Transverse colon (tissue), 4 donors: Measurements from ENCODE around the gene OR2T5. TPM values are rescaled to one million over a fixed set of nuclear protein-coding genes. Genes with fewer than 3 reads are reported as not detected.
"Not testable (repeated sequence)": the region's sequence is repeated elsewhere in the genome, so short reads cannot be mapped to it uniquely, and the experiment has no call there.

Source experiments
- DNase-seq: peaks from one replicate; pipeline ENCODE4 v3.0.0-alpha.2; 2019
- H3K27ac ChIP-seq, 4 donors: fragments of 200-600 bp; sonication (generic); 2 replicates each; pipeline ENCODE4 v1.5.1; 2016 to 2018; ENCODE audit warnings: inconsistent platforms in 4 of 4
- H3K27me3 ChIP-seq: fragments of 200-600 bp; sonication (generic); 2 replicates; pipeline ENCODE4 v1.5.1; 2017; ENCODE audit warnings: inconsistent platforms
- H3K36me3 ChIP-seq, 4 donors: fragments of 200-600 bp; sonication (generic); 2 replicates each; pipeline ENCODE4 v1.5.1; 2017 to 2019; ENCODE audit warnings: inconsistent platforms in 4 of 4
- H3K4me1 ChIP-seq, 4 donors: fragments of 200-600 bp; sonication (generic); 2 replicates each; pipeline ENCODE4 v1.5.1; 2017 to 2020; ENCODE audit warnings: inconsistent platforms in 4 of 4
- H3K4me3 ChIP-seq, 4 donors: fragments of 200-600 bp; sonication (generic); 1 replicate in 1 of 4; 2 replicates in 3 of 4; pipeline versions ENCODE4 v1.5.1 to v1.6.1; 2017 to 2019; ENCODE audit warnings: inconsistent platforms in 4 of 4
- H3K9me3 ChIP-seq, 2 donors: fragments of 200-600 bp; sonication (generic); 2 replicates each; pipeline ENCODE4 v1.5.1; 2017 to 2019; ENCODE audit warnings: inconsistent platforms in 2 of 2
- EP300 ChIP-seq: sonication (generic); formaldehyde crosslinking; IDR thresholded peaks from one replicate; pipeline ENCODE4 v1.6.1; 2017; ENCODE audit warnings: antibody characterized with exemption, low read depth
- POLR2A ChIP-seq: fragments of 450-650 bp; IDR thresholded peaks from one replicate; pipeline ENCODE4 v1.6.1; 2016; ENCODE audit warnings: antibody characterized with exemption, mild to moderate bottlenecking, moderate library complexity
- POLR2AphosphoS5 ChIP-seq, 3 donors: sonication (generic); formaldehyde crosslinking; IDR thresholded peaks; one replicate each; pipeline ENCODE4 v1.6.1; 2016; ENCODE audit warnings: antibody characterized with exemption in 3 of 3
- WGBS, 2 donors: methylation state at CpG; one replicate each; pipeline ENCODE4 v1.1.5; 2018; ENCODE audit warnings: low coverage in 1 of 2; 5-methylcytosine and 5-hydroxymethylcytosine counted together
- in situ Hi-C, 4 donors: fragments of 200-750 bp; cut with MboI; loops; one replicate each; pipeline versions ENCODE4 v1.15.0 to v1.15.1; 2017; ENCODE audit warnings: low sequenced_read_pairs in 3 of 4, low pct_ligation_motif_present in 1 of 4, low pct_unique_long_range_greater_than_20kb in 1 of 4
- intact Hi-C: fragments of 100-400 bp; cut with DNase I; formaldehyde crosslinking; loops from one replicate; pipeline ENCODE4 v1.15.1; 2023; ENCODE audit warnings: low total_unique reads
- total RNA-seq, 4 donors: library from RNA; depleted of rRNA; stranded (reverse); fragments of >200 nt; gene quantifications; one replicate each; pipeline ENCODE4 v1.1.0, GENCODE V29; 2016
- TF ChIP-seq, protein P1 (sequence below), 5 experiments: fragments of 200-600 bp in 3 of 5; fragments of 450-650 bp in 2 of 5; sonication (generic) in 3 of 5; IDR thresholded peaks; 1 replicate in 2 of 5; 2 replicates in 3 of 5; pipeline ENCODE4 v1.5.1; 2016 to 2017; ENCODE audit warnings: antibody characterized with exemption in 5 of 5, inconsistent platforms in 3 of 5, mild to moderate bottlenecking in 2 of 5, moderate library complexity in 1 of 5

Gene OR2T5
- total RNA-seq, 4 donors from 2014 or later, result not detected

DNA sequence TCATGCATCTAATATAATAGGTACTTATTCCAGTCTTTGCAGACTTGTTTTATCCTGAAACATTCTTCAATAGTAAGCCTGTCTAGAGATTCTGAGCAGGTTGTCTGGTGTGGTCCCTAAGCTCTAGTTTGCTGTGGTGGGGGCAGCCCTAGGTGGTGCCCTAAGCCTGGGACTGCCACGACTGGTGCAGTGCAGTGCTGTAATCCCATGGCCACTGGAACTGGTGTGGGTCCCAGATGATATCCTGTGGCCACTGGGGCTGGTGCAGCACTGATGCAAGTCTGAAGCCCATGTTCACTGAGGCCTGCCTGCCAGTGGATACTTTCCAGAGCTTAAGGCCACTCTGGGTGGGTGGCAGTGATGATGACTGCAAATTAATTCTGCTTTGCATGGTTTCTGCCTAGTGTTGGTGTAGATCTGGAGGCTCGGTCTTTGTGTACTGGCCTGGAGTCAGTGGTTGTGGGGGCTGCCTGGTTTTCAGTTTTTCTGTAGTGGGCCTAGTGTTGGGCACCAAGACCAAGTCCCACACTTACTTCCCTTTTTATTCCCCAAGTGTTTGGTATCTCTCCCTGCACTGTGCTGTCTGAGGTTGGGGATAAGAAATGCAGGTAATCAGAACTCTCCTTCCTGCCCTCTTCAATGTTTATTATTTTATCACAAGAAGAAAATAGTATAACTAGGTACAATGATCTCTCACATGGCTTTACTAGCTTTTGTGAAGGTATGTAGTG lies 12.1 kb downstream of the OR2T5 start:
- WGBS, 2 donors, result 78% methylated on average over 1 of the region's 2 CpGs; no CpG with 5 or more reads in 1 of the 2 donors
- H3K27me3 ChIP-seq, in situ Hi-C loops, H3K4me1 ChIP-seq, DNase-seq, H3K9me3 ChIP-seq, H3K27ac ChIP-seq, H3K4me3 ChIP-seq, H3K36me3 ChIP-seq, intact Hi-C loops: not testable (repeated sequence)

DNA sequence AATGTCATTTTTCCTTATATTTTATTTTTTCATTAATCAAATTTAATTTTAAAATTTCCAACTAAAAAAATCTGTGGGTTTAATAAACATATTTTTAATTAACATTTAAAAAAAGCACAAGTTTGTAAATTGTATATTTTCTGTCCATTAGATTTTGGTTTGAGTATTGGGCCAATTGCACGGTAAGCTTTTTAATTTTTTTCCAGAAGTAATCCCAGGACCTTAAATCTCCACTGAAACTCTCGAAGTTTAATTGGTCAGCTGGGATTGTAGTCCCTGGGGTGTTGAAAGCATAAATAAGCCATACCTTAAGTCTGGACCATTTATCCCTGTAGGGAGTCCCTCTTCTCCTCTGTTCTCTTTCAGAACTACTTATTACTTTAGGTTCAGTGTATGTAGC lies 19.4 kb downstream of the OR2T5 start, which contains the start of gene OR2G6:
Gene OR2G6, plus strand, starts transcription at position 301 of the 400 bp plus-strand sequence. CDS start 13,574 bp downstream, outside the sequence.
- H3K4me3 ChIP-seq, intact Hi-C loops, H3K9me3 ChIP-seq, H3K4me1 ChIP-seq, H3K36me3 ChIP-seq, H3K27ac ChIP-seq, H3K27me3 ChIP-seq, in situ Hi-C loops, DNase-seq: not testable (repeated sequence)
- WGBS, 2 donors, result no CpG with 5 or more reads among the region's 2 CpGs

DNA sequence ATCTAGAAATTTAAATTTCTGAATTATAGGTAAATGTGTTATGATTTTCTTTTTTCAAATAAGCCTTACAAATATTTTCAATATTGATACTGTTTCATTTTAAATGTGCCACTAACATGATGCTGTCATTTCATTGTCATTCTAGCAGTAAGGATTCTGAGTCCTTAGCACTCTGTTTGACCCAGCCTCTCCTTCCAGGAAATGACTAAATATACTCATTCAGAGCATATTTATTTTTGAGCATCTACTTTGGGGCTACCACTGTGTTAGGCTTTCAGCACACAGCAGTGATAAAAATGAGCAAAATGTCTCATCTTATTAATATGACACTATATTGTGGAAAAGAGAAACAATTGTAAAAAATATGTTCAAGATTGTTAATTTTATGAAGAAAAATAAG lies 21.8 kb downstream of the OR2T5 start:
- H3K4me3 ChIP-seq, H3K27me3 ChIP-seq, in situ Hi-C loops, H3K9me3 ChIP-seq, DNase-seq, intact Hi-C loops, H3K4me1 ChIP-seq, H3K27ac ChIP-seq, H3K36me3 ChIP-seq: not testable (repeated sequence)

DNA sequence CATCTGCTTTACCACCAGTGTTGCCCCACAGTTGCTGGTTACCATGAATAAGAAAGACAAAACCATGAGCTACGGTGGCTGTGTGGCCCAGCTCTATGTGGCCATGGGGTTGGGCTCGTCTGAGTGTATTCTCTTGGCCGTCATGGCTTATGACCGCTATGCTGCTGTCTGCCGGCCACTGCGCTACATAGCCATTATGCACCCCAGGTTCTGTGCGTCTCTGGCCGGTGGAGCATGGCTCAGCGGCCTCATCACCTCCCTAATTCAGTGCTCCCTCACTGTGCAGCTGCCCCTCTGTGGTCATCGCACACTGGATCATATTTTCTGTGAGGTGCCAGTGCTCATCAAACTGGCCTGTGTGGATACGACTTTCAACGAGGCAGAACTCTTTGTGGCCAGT lies 33.5 kb downstream of the OR2T5 start:
- Histone ChIP-seq H3K27ac (no peak overlapping the region), H3K9me3 (peaks cover 5 to 6% of the 10 kb centered on the region in 2 donors), H3K36me3 (no peaks in the 10 kb centered on the region), H3K27me3 (no peaks in the 10 kb centered on the region), H3K4me1 (no peaks in the 10 kb centered on the region), H3K4me3 (no peak overlapping the region)
- intact Hi-C loops (no loop called here), in situ Hi-C loops (no loop called here)
- TF ChIP-seq POLR2A, result no peak
- TF ChIP-seq POLR2AphosphoS5 (IDR thresholded peaks at IDR 0.05), result no peak
- TF ChIP-seq EP300, result no peak
- TF ChIP-seq, protein P1, sequence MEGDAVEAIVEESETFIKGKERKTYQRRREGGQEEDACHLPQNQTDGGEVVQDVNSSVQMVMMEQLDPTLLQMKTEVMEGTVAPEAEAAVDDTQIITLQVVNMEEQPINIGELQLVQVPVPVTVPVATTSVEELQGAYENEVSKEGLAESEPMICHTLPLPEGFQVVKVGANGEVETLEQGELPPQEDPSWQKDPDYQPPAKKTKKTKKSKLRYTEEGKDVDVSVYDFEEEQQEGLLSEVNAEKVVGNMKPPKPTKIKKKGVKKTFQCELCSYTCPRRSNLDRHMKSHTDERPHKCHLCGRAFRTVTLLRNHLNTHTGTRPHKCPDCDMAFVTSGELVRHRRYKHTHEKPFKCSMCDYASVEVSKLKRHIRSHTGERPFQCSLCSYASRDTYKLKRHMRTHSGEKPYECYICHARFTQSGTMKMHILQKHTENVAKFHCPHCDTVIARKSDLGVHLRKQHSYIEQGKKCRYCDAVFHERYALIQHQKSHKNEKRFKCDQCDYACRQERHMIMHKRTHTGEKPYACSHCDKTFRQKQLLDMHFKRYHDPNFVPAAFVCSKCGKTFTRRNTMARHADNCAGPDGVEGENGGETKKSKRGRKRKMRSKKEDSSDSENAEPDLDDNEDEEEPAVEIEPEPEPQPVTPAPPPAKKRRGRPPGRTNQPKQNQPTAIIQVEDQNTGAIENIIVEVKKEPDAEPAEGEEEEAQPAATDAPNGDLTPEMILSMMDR (IDR thresholded peaks at IDR 0.05), result no peak
- WGBS, 2 donors, result 80 to 84% methylated on average over 1 to 12 of the region's 12 CpGs
- DNase-seq, result no peak

DNA sequence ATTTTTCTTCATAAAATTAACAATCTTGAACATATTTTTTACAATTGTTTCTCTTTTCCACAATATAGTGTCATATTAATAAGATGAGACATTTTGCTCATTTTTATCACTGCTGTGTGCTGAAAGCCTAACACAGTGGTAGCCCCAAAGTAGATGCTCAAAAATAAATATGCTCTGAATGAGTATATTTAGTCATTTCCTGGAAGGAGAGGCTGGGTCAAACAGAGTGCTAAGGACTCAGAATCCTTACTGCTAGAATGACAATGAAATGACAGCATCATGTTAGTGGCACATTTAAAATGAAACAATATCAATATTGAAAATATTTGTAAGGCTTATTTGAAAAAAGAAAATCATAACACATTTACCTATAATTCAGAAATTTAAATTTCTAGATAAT lies 49.1 kb downstream of the OR2T5 start:
- H3K9me3 ChIP-seq, H3K27me3 ChIP-seq, in situ Hi-C loops, H3K27ac ChIP-seq, H3K4me3 ChIP-seq, H3K4me1 ChIP-seq, intact Hi-C loops, H3K36me3 ChIP-seq, DNase-seq: not testable (repeated sequence)

Other genes starting within 250 kb of the OR2T5 start
- not detected for gene OR2T33, start 210.6 kb upstream of the OR2T5 start, total RNA-seq
- not detected for gene OR2T12, start 185.2 kb upstream of the OR2T5 start, total RNA-seq
- gene OR2M7, start 164.0 kb upstream of the OR2T5 start, total RNA-seq, result not detected
- not detected for gene OR14C36, start 139.8 kb upstream of the OR2T5 start, total RNA-seq
- not detected for gene OR2T4, start 126.9 kb upstream of the OR2T5 start, total RNA-seq
- gene OR2T6, start 112.8 kb upstream of the OR2T5 start, total RNA-seq, result not detected
- not detected for gene OR2T1, start 85.5 kb upstream of the OR2T5 start, total RNA-seq
- not detected for gene OR2T2, start 43.0 kb upstream of the OR2T5 start, total RNA-seq
- not detected for gene OR2T3, start 15.2 kb upstream of the OR2T5 start, total RNA-seq
- gene OR2G6, start 19.5 kb downstream of the OR2T5 start, total RNA-seq, result not detected
- gene OR2T29, start 74.2 kb downstream of the OR2T5 start, total RNA-seq, result not detected
- gene OR2T34, start 86.2 kb downstream of the OR2T5 start, total RNA-seq, result not detected
- not detected for gene OR2T10, start 109.1 kb downstream of the OR2T5 start, total RNA-seq
- gene OR2T11, start 146.5 kb downstream of the OR2T5 start, total RNA-seq, result not detected
- gene OR2T35, start 156.7 kb downstream of the OR2T5 start, total RNA-seq, result not detected
- gene OR2T27, start 166.9 kb downstream of the OR2T5 start, total RNA-seq, result not detected
- not detected for gene OR14I1, start 214.2 kb downstream of the OR2T5 start, total RNA-seq